Stimulated activated CD4-positive, alpha-beta T cell treated with anti-CD3 and anti-CD28 coated beads, Interleukin-4, amount 100 ng/mL, for 24 hours (primary cell): ENCODE results near the gene ACTG1.

ENCODE experiments used
- DNase-seq: peaks from one replicate; pipeline ENCODE4 v3.0.0-alpha.2; 2020

Gene ACTG1

GRCh38 chr17:81512562-81513371 is at the start of gene ACTG1:
Gene ACTG1, minus strand, starts transcription at chr17:81512799. Its CDS starts 445 bp downstream, at chr17:81512354.
- peak; percentile 90 for DNase-seq

- no peak for DNase-seq
Measured at GRCh38 chr17:81561494-81561885, 48.9 kb upstream of the ACTG1 start.

GRCh38 chr17:81558941-81559806 is 46.6 kb upstream of the ACTG1 start:
- DNase-seq: no peak

GRCh38 chr17:81558115-81558468 is 45.5 kb upstream of the ACTG1 start:
- no peak for DNase-seq

- no peak for DNase-seq
Measured at GRCh38 chr17:81557276-81558114, 44.9 kb upstream of the ACTG1 start.

- no peak for DNase-seq
Measured at GRCh38 chr17:81556863-81557262, 44.3 kb upstream of the ACTG1 start.

- DNase-seq: no peak
Measured at GRCh38 chr17:81556175-81556691, 43.6 kb upstream of the ACTG1 start.

- DNase-seq: no peak
Measured at GRCh38 chr17:81553616-81554181, 41.1 kb upstream of the ACTG1 start.

- peak; percentile 81 for DNase-seq
Measured at GRCh38 chr17:81553018-81553615, 40.5 kb upstream of the ACTG1 start.

- peak; percentile 79 for DNase-seq
Measured at GRCh38 chr17:81552244-81553017, 39.8 kb upstream of the ACTG1 start, which contains the start of gene FAAP100. Gene FAAP100, minus strand, starts transcription at chr17:81552353. Its CDS starts 23 bp downstream, at chr17:81552330.

GRCh38 chr17:81551458-81552243 is 39.1 kb upstream of the ACTG1 start:
- no peak for DNase-seq

- no peak for DNase-seq
Measured at GRCh38 chr17:81550830-81551457, 38.3 kb upstream of the ACTG1 start.

- DNase-seq: no peak
Measured at GRCh38 chr17:81550285-81550684, 37.7 kb upstream of the ACTG1 start.

GRCh38 chr17:81549826-81550225 is 37.2 kb upstream of the ACTG1 start:
- DNase-seq: no peak

- no peak for DNase-seq
Measured at GRCh38 chr17:81549031-81549557, 36.5 kb upstream of the ACTG1 start.

- no peak for DNase-seq
Measured at GRCh38 chr17:81547614-81547982, 35.0 kb upstream of the ACTG1 start.

GRCh38 chr17:81546906-81547613 is 34.5 kb upstream of the ACTG1 start:
- DNase-seq: no peak

GRCh38 chr17:81545160-81545949 is 32.8 kb upstream of the ACTG1 start:
- no peak for DNase-seq
